GM08714 (cell line): Measurements from ENCODE around the gene ANO7.
A peak's percentile ranks its signal among the peaks of the same experiment; 100 is the strongest.

Source experiments
- H3K4me3 ChIP-seq: fragments of 200-500 bp; sonication (Bioruptor generic); 2 replicates; pipeline ENCODE4 v1.5.1; 2014; ENCODE audit warnings: mild to moderate bottlenecking, low read length, inconsistent platforms
- ZNF274 ChIP-seq: IDR thresholded peaks from 2 replicates; pipeline ENCODE4 v1.6.1; 2012; ENCODE audit warnings: mild to moderate bottlenecking, low read depth, low read length

ANO7 gene

DNA sequence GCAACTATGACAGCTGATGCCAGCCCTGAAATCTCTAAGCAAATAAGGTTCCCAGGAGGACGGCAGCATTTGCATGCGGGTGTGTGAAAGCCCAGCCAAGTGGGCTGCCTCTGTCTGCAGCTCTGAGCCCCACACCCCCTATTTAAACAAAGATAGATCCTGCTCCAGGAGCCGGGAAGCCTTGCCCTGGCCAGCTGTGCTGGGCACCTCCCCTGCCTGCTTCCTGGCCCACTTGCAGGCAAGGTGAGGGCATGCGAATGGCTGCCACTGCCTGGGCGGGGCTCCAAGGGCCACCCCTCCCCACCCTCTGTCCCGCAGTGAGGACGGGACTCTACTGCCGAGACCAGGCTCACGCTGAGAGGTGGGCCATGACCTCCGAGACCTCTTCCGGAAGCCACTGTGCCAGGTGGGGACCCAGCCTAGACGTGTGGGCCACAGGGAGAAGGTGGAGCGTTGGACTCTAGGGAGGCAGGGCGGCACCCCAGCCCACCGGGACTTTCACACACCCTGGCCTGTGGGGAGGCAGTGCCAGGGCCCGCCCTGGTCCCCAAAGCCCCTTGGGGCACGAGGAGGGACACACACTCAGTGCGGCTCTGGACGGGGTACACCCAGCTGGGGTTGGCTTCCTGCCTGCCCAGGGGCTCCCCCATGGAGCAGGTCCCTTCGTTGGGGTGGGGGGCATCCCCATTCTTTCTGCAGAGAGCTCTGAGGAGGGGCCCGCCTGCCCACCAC lies at the start of gene ANO7:
TSS of gene ANO7 (plus strand) at position 317 of the 732 bp plus-strand sequence. CDS start 1,387 bp downstream, outside the sequence.
- no peak within 1 kb of the TSS for H3K4me3 ChIP-seq

DNA sequence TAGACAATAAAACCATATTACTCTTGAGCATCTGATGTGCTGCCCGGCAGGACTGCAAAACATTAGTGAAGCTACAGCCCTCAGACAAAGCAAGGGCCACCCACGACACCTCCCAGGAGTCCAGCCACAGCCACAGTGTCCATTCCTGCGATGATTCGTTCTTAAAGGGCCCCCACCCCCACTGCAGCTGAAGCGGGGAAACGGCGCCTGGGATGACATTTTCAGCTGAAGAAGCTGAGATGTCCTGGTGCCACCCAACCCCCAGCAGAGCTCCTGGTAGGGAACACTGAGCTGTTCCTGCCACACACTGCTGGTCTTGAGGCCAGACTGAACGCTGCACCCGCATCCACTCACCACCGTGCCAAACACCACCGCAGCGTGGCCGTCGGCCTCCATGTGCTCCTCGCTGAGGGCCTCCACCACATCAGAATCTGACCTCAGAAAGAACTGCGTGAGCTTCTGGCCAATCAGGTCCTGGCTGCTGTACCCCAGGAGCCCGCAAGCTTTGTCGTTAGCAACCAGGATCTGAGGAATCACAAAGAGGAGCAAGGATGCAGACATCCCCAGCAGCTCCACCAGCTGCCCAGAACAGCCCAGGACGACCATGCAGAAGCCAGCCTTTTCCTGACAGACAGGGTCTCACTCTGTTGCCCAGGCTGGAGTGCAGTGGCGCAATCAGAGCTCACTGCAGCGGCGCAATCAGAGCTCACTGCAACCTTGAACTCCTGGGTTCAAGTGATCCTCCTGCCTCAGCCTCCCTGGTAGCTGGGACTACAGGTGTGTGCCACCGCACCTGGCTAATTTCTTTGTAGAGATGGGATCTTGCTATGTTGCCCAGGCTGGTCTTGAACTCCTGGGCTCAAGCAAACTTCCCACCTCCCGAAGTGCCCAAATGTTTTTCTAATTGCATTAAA lies 48.7 kb upstream of the ANO7 start:
- TF ChIP-seq ZNF274 = no peak
- H3K4me3 ChIP-seq = no peak overlapping the region

More for the DNA sequence above, at the start of gene ANO7:
- no peak for TF ChIP-seq ZNF274

DNA sequence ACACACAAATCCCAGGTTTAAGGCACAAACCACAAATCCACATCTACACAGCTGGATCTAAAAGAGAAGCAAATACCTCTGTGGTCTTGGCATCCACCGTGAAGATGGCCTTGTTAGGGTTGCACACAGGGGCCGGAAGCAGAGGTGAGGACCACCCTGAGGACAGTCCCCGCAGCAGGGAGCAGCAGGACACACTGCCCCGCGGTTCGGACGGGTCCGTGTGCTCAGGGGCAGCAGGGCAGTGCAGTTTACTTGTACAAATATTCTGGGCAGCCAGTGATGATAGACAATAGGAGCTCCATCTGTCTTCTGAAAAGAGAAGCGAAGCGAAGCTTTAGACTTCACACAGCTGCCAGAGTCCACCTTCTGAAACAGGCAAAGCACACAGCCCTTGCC lies 48.0 kb upstream of the ANO7 start:
- no peak for TF ChIP-seq ZNF274

DNA sequence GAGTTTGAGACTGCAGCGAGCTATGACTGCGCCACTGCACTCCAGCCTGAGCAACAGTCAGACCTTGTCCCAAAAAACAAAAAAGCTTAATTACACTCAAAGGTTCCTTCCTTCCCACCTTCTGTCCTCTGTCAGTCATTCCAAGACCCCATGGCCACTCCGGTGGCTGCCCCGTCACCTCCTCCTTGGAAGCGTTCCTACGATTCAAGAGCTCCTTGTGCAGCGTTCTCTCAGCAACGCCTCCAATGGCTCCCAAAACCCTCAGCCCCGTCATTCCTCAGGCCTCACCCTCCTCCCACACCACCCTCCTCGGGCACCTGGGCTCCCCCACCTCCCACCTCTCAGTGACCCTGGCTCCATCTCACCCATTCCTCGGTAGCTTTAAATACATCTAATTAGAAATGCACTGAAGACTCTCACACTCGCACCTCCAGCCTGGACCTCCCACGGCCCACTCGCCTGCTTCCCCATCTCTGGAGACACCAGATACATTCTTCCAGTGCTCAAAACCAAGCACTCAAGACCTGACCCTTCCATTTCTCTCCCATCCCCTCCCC lies 47.2 kb upstream of the ANO7 start:
- no peak for TF ChIP-seq ZNF274
- H3K4me3 ChIP-seq = no peak overlapping the region

More for the DNA sequence above, 48.0 kb upstream of the ANO7 start:
- no peak overlapping the region for H3K4me3 ChIP-seq

GRCh38 chr2:241142063-241142462 lies 46.4 kb upstream of the ANO7 start:
- TF ChIP-seq ZNF274 = no peak
- H3K4me3 ChIP-seq = no peak overlapping the region

GRCh38 chr2:241142593-241142992 lies 45.9 kb upstream of the ANO7 start:
- no peak overlapping the region for H3K4me3 ChIP-seq
- TF ChIP-seq ZNF274 = no peak

- no peak for TF ChIP-seq ZNF274
- H3K4me3 ChIP-seq = no peak overlapping the region
These were observed 42.2 kb upstream of the ANO7 start for GRCh38 chr2:241146286-241146685.

- TF ChIP-seq ZNF274 = no peak
- no peak overlapping the region for H3K4me3 ChIP-seq
These were observed 41.1 kb upstream of the ANO7 start for GRCh38 chr2:241147336-241147735.

DNA sequence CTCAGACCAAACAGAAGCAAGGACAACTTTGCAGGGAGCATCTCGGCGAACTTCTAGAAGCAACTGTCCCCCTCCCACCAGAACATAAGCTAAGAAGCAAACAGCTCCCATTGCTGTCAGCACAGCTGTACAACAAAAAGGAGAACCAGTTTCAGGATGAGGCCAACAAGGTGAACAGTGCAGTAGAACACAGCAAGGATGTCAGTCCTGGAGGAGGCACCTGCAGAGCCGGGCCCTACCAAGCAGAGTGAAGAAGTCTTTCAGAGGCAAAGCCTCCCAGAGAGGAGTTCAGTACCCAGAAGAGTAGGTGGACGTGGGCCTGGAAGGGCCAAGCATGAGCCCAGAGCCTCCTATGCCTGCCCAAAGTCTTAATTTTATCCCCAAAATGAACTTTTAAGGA lies 40.2 kb upstream of the ANO7 start:
- TF ChIP-seq ZNF274 = no peak
- H3K4me3 ChIP-seq = peak overlapping the region; percentile 65

DNA sequence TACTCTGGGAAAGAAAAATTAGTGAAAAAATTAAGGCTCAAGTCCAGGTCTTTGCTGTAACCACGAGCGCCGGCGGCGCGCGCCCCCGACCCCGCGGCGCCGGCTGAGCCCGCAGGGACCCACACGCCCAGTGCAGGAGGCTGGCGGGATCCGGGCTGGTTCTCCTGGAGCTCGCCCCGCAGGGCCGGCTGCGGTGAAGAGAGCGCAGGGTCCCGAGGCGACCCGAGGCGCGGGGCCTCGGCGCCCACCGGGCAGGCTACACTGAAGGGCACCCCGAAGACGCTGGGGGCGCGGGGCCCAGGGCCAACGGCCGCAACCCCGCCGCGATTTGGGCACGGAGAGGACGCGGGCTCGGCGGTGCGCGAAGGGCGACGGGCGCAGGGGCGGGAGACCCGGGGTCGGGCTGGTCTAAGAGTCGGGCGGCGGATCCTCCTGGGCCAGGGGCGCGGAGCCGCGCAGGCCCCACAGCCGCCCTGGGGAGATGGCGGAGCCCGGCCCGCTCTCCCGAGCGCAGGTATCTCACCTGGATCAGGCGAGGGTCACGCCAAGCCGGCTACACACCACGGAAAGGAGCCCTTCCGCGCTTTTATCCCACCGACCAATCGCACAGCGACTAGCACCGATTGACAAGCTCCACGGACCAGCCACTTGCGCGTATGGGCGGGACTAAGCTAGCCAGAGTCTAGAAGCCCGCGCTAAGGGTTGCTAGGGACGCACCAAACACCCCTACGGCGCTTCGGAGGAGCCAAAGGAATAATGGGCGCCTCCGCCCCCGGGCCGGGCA lies 39.4 kb upstream of the ANO7 start, which contains the start of gene PASK:
TSS of gene PASK (minus strand) at position 582 of the 784 bp plus-strand sequence. CDS start 6,440 bp downstream, outside the sequence.
- no peak for TF ChIP-seq ZNF274
- peak within 1 kb of the TSS; percentile 92 for H3K4me3 ChIP-seq

DNA sequence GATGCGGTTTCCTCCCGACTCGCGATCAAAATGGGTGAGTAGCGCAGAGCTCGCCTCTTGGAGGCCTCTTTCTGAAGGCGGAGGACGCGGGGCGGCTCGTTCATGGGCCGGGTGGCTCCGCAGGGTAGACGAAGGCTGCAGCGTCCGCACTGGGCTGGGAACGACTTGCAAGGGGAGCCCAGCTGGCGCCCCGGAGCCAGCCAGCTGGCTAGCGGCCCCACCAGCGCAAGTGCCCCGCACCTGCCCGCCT lies 38.9 kb upstream of the ANO7 start:
- peak overlapping the region; percentile 65; the same call in 1 of the 2 replicates for H3K4me3 ChIP-seq
- no peak for TF ChIP-seq ZNF274

DNA sequence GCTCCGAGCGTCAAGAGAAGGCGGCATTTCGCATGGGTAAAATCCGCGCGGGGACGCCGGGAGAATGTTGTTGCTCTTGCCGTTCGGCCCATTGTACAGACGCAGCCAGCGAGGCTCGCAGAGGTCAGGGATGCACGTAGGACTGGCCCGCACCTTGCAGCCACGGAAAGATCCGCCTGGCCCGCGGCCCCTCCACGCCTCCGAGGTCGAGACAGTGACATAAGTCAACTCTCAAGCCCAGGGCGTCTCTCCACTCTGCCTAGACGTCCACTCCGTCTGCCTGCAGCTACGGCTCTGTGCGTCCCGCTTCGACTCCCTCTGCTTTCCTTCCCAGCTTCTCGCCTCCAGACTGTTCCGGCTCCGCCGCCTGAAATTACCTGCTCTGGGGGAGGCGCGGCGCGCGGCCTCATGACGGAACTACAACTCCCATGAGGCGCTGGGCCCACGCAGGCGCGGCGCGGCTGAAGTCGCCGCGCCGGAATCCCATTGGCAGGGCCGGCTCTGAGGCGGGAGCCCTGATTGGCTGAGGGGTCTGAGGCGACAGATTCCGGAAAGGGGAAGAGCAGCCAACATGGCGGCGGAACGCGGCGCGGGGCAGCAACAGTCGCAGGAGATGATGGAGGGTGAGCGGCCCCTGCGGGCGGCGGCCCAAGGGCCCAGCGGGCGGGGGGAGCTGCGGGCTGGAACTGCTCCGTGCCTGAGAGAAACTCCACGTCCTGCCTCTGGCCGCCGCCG lies 38.4 kb upstream of the ANO7 start, which contains the start of gene PPP1R7:
TSS of gene PPP1R7 (plus strand) at position 543 of the 735 bp plus-strand sequence. CDS start at position 572, 29 bp downstream.
- no peak for TF ChIP-seq ZNF274
- peak within 1 kb of the TSS; percentile 92 for H3K4me3 ChIP-seq
